Measurements from ENCODE around the gene KIAA1958.

Gene KIAA1958

GRCh38 chr9:112680731-112681402 is 194.2 kb downstream of the KIAA1958 start:
- no peaks in the 10 kb centered on the region for H3K36me3 ChIP-seq (ENCODE audit: control insufficient read depth, insufficient read depth, low read length)
- DNase-seq (ENCODE audit: extremely low read depth, insufficient read length), result no peak
- no peak overlapping the region for H3K4me3 ChIP-seq (replicated peaks; ENCODE audit: low read depth, low read length)
- no peak for TF ChIP-seq CTCF (IDR thresholded peaks at IDR 0.05; ENCODE audit: insufficient read depth, low read length, poor library complexity, severe bottlenecking)
- no peaks in the 10 kb centered on the region for H3K27me3 ChIP-seq (replicated peaks; ENCODE audit: control insufficient read depth, insufficient read depth, low read length)

GRCh38 chr9:112689161-112689740 is 202.6 kb downstream of the KIAA1958 start:
- H3K36me3 ChIP-seq (ENCODE audit: control insufficient read depth, insufficient read depth, low read length), result peaks cover 2% of the 10 kb centered on the region
- no peak for DNase-seq (ENCODE audit: extremely low read depth, insufficient read length)

GRCh38 chr9:112694706-112695555 is 208.3 kb downstream of the KIAA1958 start:
- TF ChIP-seq CTCF (IDR thresholded peaks at IDR 0.05; ENCODE audit: insufficient read depth, low read length, poor library complexity, severe bottlenecking), result no peak
- Histone ChIP-seq H3K36me3 (ENCODE audit: control insufficient read depth, insufficient read depth, low read length) (peaks cover 2% of the 10 kb centered on the region), H3K27me3 (replicated peaks; ENCODE audit: control insufficient read depth, insufficient read depth, low read length) (no peaks in the 10 kb centered on the region), H3K4me3 (replicated peaks; ENCODE audit: low read depth, low read length) (no peak overlapping the region)
- no peak for DNase-seq (ENCODE audit: extremely low read depth, insufficient read length)

More at GRCh38 chr9:112689161-112689740, 202.6 kb downstream of the KIAA1958 start:
- TF ChIP-seq CTCF (IDR thresholded peaks at IDR 0.05; ENCODE audit: insufficient read depth, low read length, poor library complexity, severe bottlenecking), result no peak
- Histone ChIP-seq H3K27me3 (replicated peaks; ENCODE audit: control insufficient read depth, insufficient read depth, low read length) (no peaks in the 10 kb centered on the region), H3K4me3 (replicated peaks; ENCODE audit: low read depth, low read length) (no peak overlapping the region)

- DNase-seq (ENCODE audit: extremely low read depth, insufficient read length), result no peak
- no peak overlapping the region for H3K4me3 ChIP-seq (replicated peaks; ENCODE audit: low read depth, low read length)
- no peaks in the 10 kb centered on the region for H3K36me3 ChIP-seq (ENCODE audit: control insufficient read depth, insufficient read depth, low read length)
- H3K27me3 ChIP-seq (replicated peaks; ENCODE audit: control insufficient read depth, insufficient read depth, low read length), result no peaks in the 10 kb centered on the region
- TF ChIP-seq CTCF (IDR thresholded peaks at IDR 0.05; ENCODE audit: insufficient read depth, low read length, poor library complexity, severe bottlenecking), result no peak
Observed at GRCh38 chr9:112696461-112696860, 209.8 kb downstream of the KIAA1958 start.

- peak; percentile 31 for DNase-seq (ENCODE audit: extremely low read depth, insufficient read length)
- Histone ChIP-seq H3K36me3 (ENCODE audit: control insufficient read depth, insufficient read depth, low read length) (no peaks in the 10 kb centered on the region; the same call in 1 of the 2 replicates), H3K27me3 (replicated peaks; ENCODE audit: control insufficient read depth, insufficient read depth, low read length) (no peaks in the 10 kb centered on the region), H3K4me3 (replicated peaks; ENCODE audit: low read depth, low read length) (no peak overlapping the region)
- no peak for TF ChIP-seq CTCF (IDR thresholded peaks at IDR 0.05; ENCODE audit: insufficient read depth, low read length, poor library complexity, severe bottlenecking)
Observed at GRCh38 chr9:112699230-112699629, 212.6 kb downstream of the KIAA1958 start.

Measured in GM06990 (cell line).